Kidney glomerular epithelial cell (primary cell): ENCODE data around the gene ALDH16A1.
A peak's percentile ranks its signal among the peaks of the same experiment; 100 is the strongest.

ENCODE experiments used
- DNase-seq: peaks from one replicate; lab custom pipeline; 2025; lab: John Stamatoyannopoulos, UW

ALDH16A1 gene

GRCh38 chr19:49488863-49489537 is 36.0 kb downstream of the ALDH16A1 start:
- DNase-seq = peak; percentile 37

- no peak for DNase-seq
These were observed 36.7 kb downstream of the ALDH16A1 start for GRCh38 chr19:49489601-49490167.

- no peak for DNase-seq
These were observed 37.4 kb downstream of the ALDH16A1 start for GRCh38 chr19:49490287-49491029.

GRCh38 chr19:49491030-49491803 is 38.2 kb downstream of the ALDH16A1 start:
- no peak for DNase-seq

- no peak for DNase-seq
These were observed 39.0 kb downstream of the ALDH16A1 start for GRCh38 chr19:49491804-49492572.

- no peak for DNase-seq
These were observed 39.8 kb downstream of the ALDH16A1 start for GRCh38 chr19:49492573-49493405.

GRCh38 chr19:49496574-49497008 is 43.6 kb downstream of the ALDH16A1 start:
- no peak for DNase-seq

- no peak for DNase-seq
These were observed 44.2 kb downstream of the ALDH16A1 start for GRCh38 chr19:49497047-49497788.

- DNase-seq = no peak
These were observed 44.7 kb downstream of the ALDH16A1 start for GRCh38 chr19:49497789-49498103.

- DNase-seq = no peak
These were observed 45.5 kb downstream of the ALDH16A1 start for GRCh38 chr19:49498475-49498874.

GRCh38 chr19:49499030-49499670 is 46.1 kb downstream of the ALDH16A1 start:
- DNase-seq = no peak

GRCh38 chr19:49502866-49503581 is 50.0 kb downstream of the ALDH16A1 start:
- peak; percentile 41 for DNase-seq

GRCh38 chr19:49503582-49503962 is 50.5 kb downstream of the ALDH16A1 start:
- no peak for DNase-seq

- DNase-seq = peak; percentile 7
These were observed 53.6 kb downstream of the ALDH16A1 start for GRCh38 chr19:49506575-49507105.

GRCh38 chr19:49507803-49508494 is 54.9 kb downstream of the ALDH16A1 start:
- no peak for DNase-seq

GRCh38 chr19:49512970-49513745 is 60.1 kb downstream of the ALDH16A1 start:
- no peak for DNase-seq

- no peak for DNase-seq
These were observed 60.7 kb downstream of the ALDH16A1 start for GRCh38 chr19:49513746-49514118.
